GM13976 (cell line): Measurements from ENCODE around the gene THAP5.

Experiments
- DNase-seq: peaks from one replicate; pipeline ENCODE4 v3.0.0; 2012; ENCODE audit warnings: low spot score
- in situ Hi-C: fragments of 300-500 bp; cut with MboI; formaldehyde crosslinking; loops from one replicate; pipeline ENCODE4 v1.12.0; 2022; ENCODE audit warnings: low sequenced_read_pairs, mixed read lengths, inconsistent platforms; ENCODE audit not compliant: unreplicated experiment
- TF ChIP-seq, protein P1 (sequence below): IDR thresholded peaks from 2 replicates; pipeline ENCODE4 v1.5.1; 2012; ENCODE audit warnings: borderline replicate concordance, mild to moderate bottlenecking; ENCODE audit not compliant: insufficient read depth; ENCODE audit errors: extremely low read depth, missing control alignments, control extremely low read depth

The THAP5 gene

DNA sequence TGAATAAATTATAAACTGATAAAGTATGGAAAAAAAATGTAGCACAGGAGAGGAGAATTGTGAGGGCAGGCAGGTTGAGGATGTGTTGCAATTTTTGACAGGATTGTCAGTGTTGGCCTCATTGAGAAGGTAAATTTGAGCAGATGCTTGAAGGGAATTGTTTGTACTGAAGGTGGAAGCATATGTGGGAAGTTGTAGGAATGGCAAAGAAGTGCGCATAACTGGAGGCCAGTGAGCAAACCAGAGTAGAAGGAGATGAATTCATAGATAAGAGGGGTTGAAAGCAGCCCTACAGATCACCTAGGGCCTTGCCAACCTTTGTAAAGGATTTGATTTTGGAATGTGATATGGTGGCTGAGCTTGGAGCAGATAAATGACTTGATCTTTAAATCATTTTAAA is 6.6 kb upstream of the THAP5 start:
- in situ Hi-C loops = no loop called here
- DNase-seq = no peak
- TF ChIP-seq, protein P1, sequence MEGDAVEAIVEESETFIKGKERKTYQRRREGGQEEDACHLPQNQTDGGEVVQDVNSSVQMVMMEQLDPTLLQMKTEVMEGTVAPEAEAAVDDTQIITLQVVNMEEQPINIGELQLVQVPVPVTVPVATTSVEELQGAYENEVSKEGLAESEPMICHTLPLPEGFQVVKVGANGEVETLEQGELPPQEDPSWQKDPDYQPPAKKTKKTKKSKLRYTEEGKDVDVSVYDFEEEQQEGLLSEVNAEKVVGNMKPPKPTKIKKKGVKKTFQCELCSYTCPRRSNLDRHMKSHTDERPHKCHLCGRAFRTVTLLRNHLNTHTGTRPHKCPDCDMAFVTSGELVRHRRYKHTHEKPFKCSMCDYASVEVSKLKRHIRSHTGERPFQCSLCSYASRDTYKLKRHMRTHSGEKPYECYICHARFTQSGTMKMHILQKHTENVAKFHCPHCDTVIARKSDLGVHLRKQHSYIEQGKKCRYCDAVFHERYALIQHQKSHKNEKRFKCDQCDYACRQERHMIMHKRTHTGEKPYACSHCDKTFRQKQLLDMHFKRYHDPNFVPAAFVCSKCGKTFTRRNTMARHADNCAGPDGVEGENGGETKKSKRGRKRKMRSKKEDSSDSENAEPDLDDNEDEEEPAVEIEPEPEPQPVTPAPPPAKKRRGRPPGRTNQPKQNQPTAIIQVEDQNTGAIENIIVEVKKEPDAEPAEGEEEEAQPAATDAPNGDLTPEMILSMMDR = no peak

DNA sequence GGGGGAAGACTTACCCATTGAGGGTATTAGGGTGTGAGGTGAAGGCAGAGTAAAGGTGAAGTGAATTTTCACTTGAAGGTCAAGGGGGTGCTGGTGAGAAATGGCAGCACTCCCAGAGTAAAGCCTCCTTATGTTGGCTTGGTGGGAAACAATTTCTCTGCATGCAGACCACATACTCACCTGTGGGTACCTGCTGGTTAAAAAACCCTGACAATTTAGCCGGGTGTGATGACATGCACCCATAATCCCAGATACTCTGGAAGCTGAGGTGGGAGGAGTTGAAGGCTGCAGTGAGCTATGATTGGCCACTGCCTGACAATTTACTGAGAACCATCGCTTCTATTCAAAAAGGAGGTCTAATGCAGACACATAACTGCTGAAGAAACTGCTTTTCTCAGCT is 5.7 kb upstream of the THAP5 start:
- DNase-seq = no peak
- TF ChIP-seq, protein P1 = no peak
- in situ Hi-C loops = no loop called here

DNA sequence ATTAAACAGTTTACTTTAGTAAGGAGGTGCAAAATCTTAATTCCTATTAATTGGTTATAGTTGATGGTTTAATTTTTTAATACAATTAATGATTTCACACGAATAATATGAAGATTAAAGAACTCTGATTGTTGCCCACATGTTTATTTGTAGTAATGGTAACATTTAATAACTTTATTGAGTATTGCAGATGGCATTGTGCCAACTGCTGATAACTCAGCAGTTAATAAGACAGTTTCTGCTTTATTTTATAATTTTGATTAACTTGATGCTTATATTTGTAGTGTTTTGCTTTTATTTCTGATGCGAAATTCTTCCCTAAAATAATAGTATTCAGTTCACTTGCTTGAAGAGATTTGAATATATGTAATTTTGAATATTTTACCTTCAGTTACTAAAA is 3.0 kb upstream of the THAP5 start:
- TF ChIP-seq, protein P1 = no peak
- in situ Hi-C loops = no loop called here

DNA sequence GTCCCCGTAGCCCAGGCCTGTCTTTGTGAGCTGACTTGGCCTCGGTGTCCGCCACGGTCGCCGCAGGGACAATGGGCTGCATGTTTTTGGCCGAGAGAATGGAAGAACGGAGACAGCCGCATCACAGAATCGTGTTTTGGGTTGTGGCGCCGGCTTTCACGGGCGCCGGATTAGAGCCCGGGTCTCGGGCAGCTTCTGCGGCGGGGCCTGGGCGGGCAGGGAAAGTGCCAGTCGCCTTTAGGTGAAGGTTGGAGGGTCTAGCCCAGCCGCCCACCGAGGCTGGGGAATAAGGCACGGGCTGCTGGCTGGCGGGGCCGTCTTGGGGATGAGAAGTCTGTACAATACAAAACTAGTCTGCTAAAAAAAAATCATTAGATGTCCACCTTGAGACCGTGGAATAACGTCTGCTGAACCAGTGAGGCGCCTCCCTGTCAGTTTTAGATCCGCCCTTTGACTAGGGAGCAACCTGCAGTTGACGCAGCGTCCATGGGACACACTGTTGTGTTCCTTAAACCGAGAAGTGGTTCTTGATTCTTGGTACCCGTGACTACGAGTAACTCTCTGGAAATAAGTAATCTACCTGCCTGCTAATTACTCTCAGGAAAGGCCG is 745 bp upstream of the THAP5 start:
- DNase-seq = peak; percentile 50
- in situ Hi-C loops = no loop called here
- TF ChIP-seq, protein P1 = no peak

More for the DNA sequence above, 3.0 kb upstream of the THAP5 start:
- DNase-seq = no peak

DNA sequence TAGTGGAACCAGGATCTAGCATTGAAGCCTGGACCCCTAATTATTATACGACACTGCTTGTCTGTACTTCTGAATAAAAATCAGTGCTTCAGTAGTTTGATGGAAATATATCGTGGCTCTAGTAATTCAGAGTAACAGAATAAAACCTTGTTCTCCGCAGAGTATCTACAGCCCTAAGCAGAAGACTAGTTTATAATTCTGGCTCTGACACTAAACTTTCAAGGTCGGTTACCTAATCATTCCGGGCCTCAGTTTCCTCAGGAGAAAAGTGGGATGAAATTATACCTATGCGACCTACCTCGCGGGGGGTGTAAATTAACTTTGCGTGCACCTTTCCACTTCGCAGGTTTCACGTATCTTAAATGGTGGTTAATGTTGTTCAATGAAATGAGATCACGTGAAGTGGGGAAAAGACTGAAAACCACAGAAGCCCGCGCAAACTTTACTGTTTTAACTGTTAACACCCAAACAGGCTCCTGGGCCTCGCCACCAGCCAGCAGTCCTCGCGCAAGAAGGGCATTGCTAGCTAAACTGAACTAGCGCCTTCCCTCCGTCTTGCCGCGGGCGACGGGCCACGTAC is 615 bp downstream of the THAP5 start:
- DNase-seq = no peak
- in situ Hi-C loops = no loop called here
- TF ChIP-seq, protein P1 = no peak

DNA sequence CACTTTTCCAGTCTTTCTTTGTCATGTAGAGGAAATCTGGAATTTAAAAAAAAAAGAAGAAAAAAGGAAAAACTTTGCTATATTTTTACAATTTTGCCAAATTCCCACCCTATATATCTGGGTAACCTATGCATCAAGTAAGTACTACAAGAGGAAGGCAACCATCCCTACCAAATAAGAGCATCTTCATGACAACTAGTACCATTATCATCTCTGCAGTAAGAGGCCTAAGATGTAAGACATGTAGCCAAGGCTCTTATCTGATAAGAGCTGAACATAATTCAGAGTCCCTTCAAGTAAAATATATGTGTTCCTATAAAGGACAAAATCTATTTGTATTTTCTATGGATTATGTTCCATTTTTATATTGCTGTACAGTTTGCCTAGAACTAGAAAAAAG is 3.5 kb downstream of the THAP5 start:
- DNase-seq = no peak
- in situ Hi-C loops = no loop called here
- TF ChIP-seq, protein P1 = no peak
